Peyer's patch (tissue), 4 donors: ENCODE measurements around the gene COL17A1.

Source experiments
- CTCF ChIP-seq, 6 experiments: fragments of 450-650 bp in 4 of 6; fragments of 200-600 bp in 2 of 6; sonication (generic) in 1 of 6; IDR thresholded peaks; one replicate each; pipeline ENCODE4 v1.5.1; 2017 to 2019; ENCODE audit warnings: antibody characterized with exemption in 6 of 6, mild to moderate bottlenecking in 3 of 6, moderate library complexity in 1 of 6
- POLR2A ChIP-seq, 2 donors: fragments of 450-650 bp; IDR thresholded peaks; one replicate each; pipeline ENCODE4 v1.5.1; 2017; ENCODE audit warnings: antibody characterized with exemption in 2 of 2, mild to moderate bottlenecking in 2 of 2, moderate library complexity in 2 of 2

DNA sequence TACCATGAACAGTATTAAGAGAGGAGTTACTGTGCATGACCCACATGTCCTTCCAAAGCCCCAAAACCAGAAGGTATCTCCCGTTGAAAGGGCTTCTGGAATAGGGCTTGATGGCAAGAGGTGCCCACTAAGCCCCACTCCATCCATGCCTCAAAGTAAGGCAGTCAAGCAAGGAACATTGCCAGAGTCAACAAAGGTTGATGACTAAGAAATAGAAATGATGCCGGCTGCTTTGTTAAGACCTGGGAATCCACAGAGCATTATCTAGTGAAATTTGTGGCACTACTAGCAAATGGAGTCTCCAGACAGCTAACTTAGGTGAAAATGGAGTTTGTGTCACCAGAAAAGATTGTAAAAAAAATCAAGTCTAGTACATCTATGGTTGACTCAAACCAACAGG, 42.5 kb upstream of the COL17A1 start:
- TF ChIP-seq POLR2A (IDR thresholded peaks at IDR 0.05) (no peak), CTCF (IDR thresholded peaks at IDR 0.05) (no peak)
